Measurements from ENCODE around the gene METTL21C. TPM values are rescaled to one million over a fixed set of nuclear protein-coding genes. Genes with fewer than 3 reads are reported as not detected.

METTL21C gene
- polyA plus RNA-seq (2013, experiment 1 of 2), result not detected
- not detected for polyA plus RNA-seq (2013, experiment 2 of 2)

DNA sequence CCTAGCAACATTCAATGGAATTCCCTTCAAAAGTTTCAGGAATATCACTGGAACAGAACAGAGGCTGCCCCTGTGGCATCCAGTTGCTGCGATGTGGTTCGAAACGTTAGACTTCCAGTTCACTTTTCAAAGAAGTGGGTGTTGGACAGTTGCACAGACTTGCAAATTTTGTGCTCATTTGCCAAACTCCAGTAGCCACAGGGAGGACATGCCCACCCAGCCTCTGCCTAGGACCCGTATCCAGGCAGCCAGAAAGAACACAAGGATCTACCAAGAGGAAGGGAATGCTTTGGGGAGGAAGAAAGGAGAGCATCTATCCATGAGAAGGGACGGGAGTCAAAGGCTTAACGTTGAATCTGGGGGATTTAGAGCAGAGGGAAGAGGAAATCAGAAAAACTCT, at the start of gene METTL21C:
TSS of gene METTL21C (minus strand) at position 108 of the 400 bp plus-strand sequence. CDS start 546 bp downstream, outside the sequence.
- Histone ChIP-seq H3K4me1 (ENCODE audit: insufficient read depth, low read length) (peaks cover 12% of the 10 kb centered on the region), H3K4me3 (ENCODE audit: low read length) (no peak within 1 kb of the TSS), H3K9me3 (ENCODE audit: insufficient read depth, low read depth, low read length) (no peaks in the 10 kb centered on the region), H3K27me3 (ENCODE audit: insufficient read depth, low read length) (no peaks in the 10 kb centered on the region), H3K27ac (ENCODE audit: low read depth, low read length) (no peak within 1 kb of the TSS), H3K9ac (ENCODE audit: low read depth, low read length) (no peak within 1 kb of the TSS), H3K36me3 (ENCODE audit: insufficient read depth, low read length) (no peaks in the 10 kb centered on the region)
- WGBS, result 88% methylated on average over 6 of the region's 6 CpGs

DNA sequence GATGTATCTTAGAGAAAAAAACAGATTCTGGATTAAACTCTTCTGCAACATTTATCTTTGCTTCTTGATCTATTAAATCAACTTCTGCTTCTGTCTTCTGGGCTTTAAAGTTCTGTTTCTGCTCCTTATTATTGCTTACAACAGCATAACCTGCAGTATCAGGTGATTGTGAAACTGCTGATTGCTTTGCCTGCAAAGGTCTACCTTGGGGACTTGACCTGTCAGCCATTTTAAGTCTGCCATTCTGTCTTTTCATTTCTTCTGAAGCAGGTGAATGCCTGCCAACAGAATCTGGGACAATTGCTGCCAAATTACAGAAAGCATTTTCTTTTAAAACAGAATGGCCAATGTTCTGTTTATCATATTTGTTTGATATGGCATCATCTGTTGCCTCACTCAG, 47.7 kb upstream of the METTL21C start:
- Histone ChIP-seq H3K27ac (ENCODE audit: low read depth, low read length) (no peak overlapping the region), H3K9ac (ENCODE audit: low read depth, low read length) (no peak overlapping the region), H3K9me3 (ENCODE audit: insufficient read depth, low read depth, low read length) (no peaks in the 10 kb centered on the region), H3K4me3 (ENCODE audit: low read length) (no peak overlapping the region), H3K27me3 (ENCODE audit: insufficient read depth, low read length) (0 out of 2 replicates have a peak, but pooled peaks cover 4% of the 10 kb centered on the region), H3K36me3 (ENCODE audit: insufficient read depth, low read length) (no peaks in the 10 kb centered on the region), H3K4me1 (ENCODE audit: insufficient read depth, low read length) (no peaks in the 10 kb centered on the region)

DNA sequence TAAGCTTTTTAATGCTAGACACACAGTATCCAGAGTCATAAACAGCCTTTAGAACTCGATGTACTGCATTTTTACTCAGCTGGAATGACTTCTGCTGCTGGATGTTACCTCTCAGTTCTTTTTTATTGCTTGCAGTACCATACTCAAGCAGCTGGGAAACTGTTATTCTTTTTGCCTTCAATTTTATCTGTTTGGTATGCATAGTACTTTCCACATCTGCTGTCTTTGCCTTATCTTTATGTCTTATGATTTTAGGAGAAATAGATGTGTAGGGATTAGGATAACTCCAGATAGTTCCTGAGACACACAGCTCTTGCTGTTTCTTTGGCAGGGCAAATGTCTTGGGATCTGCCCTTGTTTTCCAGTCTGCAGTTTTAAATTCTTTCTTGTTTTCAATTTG, 47.3 kb upstream of the METTL21C start:
- H3K9ac ChIP-seq (ENCODE audit: low read depth, low read length), result no peak overlapping the region
- H3K4me1 ChIP-seq (ENCODE audit: insufficient read depth, low read length), result no peaks in the 10 kb centered on the region
- no peaks in the 10 kb centered on the region for H3K36me3 ChIP-seq (ENCODE audit: insufficient read depth, low read length)
- 46% methylated on average over 1 of the region's 1 CpG for WGBS
- 0 out of 2 replicates have a peak, but pooled peaks cover 6% of the 10 kb centered on the region for H3K27me3 ChIP-seq (ENCODE audit: insufficient read depth, low read length)
- H3K4me3 ChIP-seq (ENCODE audit: low read length), result no peak overlapping the region
- H3K27ac ChIP-seq (ENCODE audit: low read depth, low read length), result no peak overlapping the region
- no peaks in the 10 kb centered on the region for H3K9me3 ChIP-seq (ENCODE audit: insufficient read depth, low read depth, low read length)

DNA sequence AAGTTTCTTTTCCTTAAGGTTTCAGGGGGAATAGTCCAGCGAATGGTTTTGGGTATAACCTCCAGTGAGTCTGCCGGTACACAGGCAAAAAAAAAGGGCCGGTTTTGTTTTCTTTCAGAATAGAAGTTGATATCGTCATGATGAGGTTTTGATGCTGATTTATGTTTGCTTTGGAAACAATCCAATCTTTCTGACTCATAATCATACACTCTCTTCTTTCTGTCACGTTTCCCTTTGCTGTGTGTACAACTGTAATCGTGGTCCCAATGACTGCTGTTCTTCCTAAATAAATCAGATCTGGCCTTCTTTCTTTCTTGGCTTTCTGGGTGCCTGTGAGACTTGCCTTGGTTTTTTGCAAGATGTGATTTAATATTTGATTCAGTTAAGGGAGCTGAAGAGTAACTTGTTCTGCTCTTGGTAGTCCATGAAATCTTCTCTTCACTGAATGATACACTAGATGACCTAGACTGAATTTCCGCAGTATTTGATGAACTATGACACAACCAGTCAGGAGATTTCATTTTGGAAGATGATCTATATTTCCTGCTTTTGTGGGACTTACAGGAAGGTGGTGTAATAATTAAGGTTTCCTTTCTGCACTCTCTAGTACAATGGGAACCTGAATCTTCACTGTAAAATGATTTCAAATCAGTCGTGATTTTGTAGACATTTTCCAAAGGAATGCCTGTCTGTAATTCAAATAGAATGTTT, 34.9 kb upstream of the METTL21C start:
- H3K36me3 ChIP-seq (ENCODE audit: insufficient read depth, low read length), result no peaks in the 10 kb centered on the region
- H3K4me3 ChIP-seq (ENCODE audit: low read length), result no peak overlapping the region
- WGBS, result 92% methylated on average over 7 of the region's 8 CpGs
- no peaks in the 10 kb centered on the region for H3K4me1 ChIP-seq (ENCODE audit: insufficient read depth, low read length)
- H3K9ac ChIP-seq (ENCODE audit: low read depth, low read length), result no peak overlapping the region
- H3K27me3 ChIP-seq (ENCODE audit: insufficient read depth, low read length), result no peaks in the 10 kb centered on the region
- no peak overlapping the region for H3K27ac ChIP-seq (ENCODE audit: low read depth, low read length)
- no peaks in the 10 kb centered on the region for H3K9me3 ChIP-seq (ENCODE audit: insufficient read depth, low read depth, low read length)

DNA sequence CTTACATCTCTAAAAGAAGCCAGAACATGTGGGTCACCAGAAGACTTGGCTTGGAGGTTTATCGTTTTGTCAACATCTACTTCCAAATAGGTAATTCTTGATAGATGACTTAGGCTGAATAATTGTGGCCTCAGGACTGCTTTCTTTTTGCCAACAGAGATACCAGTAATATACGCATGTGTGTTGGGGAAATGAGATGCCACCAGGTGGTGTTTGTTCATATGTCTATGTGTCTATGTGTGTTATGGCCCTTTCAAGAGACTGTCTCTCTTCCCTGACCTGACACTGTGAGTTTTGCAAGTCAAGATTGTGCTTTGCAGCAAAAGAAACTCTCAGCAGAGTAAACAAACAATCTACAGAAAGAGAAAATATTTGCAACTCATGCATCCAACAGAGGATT, 31.6 kb upstream of the METTL21C start:
- no peak overlapping the region for H3K27ac ChIP-seq (ENCODE audit: low read depth, low read length)
- no peaks in the 10 kb centered on the region for H3K36me3 ChIP-seq (ENCODE audit: insufficient read depth, low read length)
- no peak overlapping the region for H3K4me3 ChIP-seq (ENCODE audit: low read length)
- H3K9ac ChIP-seq (ENCODE audit: low read depth, low read length), result no peak overlapping the region
- 96% methylated on average over 2 of the region's 2 CpGs for WGBS
- H3K9me3 ChIP-seq (ENCODE audit: insufficient read depth, low read depth, low read length), result no peaks in the 10 kb centered on the region
- no peaks in the 10 kb centered on the region for H3K4me1 ChIP-seq (ENCODE audit: insufficient read depth, low read length)
- no peaks in the 10 kb centered on the region for H3K27me3 ChIP-seq (ENCODE audit: insufficient read depth, low read length)

DNA sequence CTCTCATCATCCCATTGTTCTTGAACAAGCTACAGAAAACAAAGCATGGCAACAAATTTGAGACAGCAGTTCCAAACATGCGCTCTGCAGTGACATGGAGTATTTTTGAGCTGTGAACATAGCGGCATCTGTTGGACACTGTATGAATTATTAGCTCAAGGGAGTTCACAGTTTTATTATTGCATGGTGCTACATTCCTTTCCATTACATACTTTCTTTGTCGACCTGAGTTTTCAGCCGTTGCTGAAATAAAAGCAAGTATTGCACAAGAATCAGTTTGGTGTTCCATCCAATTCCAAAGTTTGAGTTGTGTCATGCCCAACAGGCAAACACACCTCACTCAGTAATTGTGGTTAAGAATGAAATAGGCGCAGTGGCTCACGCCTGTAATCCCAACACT, 30.1 kb upstream of the METTL21C start:
- H3K9me3 ChIP-seq (ENCODE audit: insufficient read depth, low read depth, low read length), result no peaks in the 10 kb centered on the region
- no peaks in the 10 kb centered on the region for H3K27me3 ChIP-seq (ENCODE audit: insufficient read depth, low read length)
- no peaks in the 10 kb centered on the region for H3K4me1 ChIP-seq (ENCODE audit: insufficient read depth, low read length)
- H3K27ac ChIP-seq (ENCODE audit: low read depth, low read length), result no peak overlapping the region
- WGBS, result 97% methylated on average over 6 of the region's 6 CpGs
- no peak overlapping the region for H3K9ac ChIP-seq (ENCODE audit: low read depth, low read length)
- H3K4me3 ChIP-seq (ENCODE audit: low read length), result no peak overlapping the region
- H3K36me3 ChIP-seq (ENCODE audit: insufficient read depth, low read length), result no peaks in the 10 kb centered on the region

DNA sequence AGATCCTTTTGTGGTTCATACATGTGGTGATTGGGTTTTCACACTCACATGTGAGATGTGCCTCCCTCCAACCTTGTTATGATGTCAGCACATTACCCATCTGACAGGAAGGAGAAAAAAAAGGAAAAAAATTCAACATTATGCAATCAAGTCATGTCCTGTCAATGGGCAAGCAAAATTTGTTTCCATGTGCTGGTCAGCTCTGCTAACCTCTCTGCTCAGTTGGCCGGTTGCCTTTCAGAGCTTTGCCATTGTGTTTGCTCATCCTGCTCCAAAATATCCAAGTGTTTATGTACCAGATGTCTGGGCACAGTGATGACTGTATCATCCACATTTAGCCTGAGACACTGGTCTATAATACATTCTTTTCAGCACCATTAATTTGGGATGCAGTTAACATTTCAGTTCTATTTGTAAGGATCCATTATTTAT, 27.0 kb upstream of the METTL21C start:
- Histone ChIP-seq H3K9ac (ENCODE audit: low read depth, low read length) (no peak overlapping the region), H3K36me3 (ENCODE audit: insufficient read depth, low read length) (no peaks in the 10 kb centered on the region), H3K27ac (ENCODE audit: low read depth, low read length) (no peak overlapping the region), H3K4me3 (ENCODE audit: low read length) (no peak overlapping the region), H3K9me3 (ENCODE audit: insufficient read depth, low read depth, low read length) (no peaks in the 10 kb centered on the region), H3K4me1 (ENCODE audit: insufficient read depth, low read length) (no peaks in the 10 kb centered on the region), H3K27me3 (ENCODE audit: insufficient read depth, low read length) (no peaks in the 10 kb centered on the region)
- WGBS, result 90% methylated on average over 1 of the region's 1 CpG

DNA sequence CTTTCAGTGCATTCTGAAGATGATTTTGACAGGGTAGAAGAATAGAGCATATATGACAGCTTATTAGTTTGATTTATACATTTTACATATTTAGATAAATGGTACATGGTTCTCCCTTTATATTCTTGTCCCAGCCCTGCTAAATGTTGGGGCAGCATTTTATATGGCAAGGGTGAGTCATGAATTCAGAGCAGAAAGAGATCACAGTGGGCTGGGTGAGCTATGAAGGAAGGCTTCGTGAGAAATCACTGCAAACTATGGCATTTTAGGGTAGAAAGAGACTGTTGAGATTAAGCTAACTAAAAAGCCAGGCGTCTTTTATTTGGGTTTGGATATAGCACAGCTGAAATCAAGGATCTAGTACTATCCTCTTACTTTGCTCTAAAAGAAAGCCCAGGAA, 23.9 kb upstream of the METTL21C start:
- Histone ChIP-seq H3K27me3 (ENCODE audit: insufficient read depth, low read length) (no peaks in the 10 kb centered on the region), H3K27ac (ENCODE audit: low read depth, low read length) (no peak overlapping the region), H3K9me3 (ENCODE audit: insufficient read depth, low read depth, low read length) (no peaks in the 10 kb centered on the region), H3K4me3 (ENCODE audit: low read length) (no peak overlapping the region), H3K9ac (ENCODE audit: low read depth, low read length) (no peak overlapping the region), H3K36me3 (ENCODE audit: insufficient read depth, low read length) (no peaks in the 10 kb centered on the region), H3K4me1 (ENCODE audit: insufficient read depth, low read length) (no peaks in the 10 kb centered on the region)
- WGBS, result 93% methylated on average over 2 of the region's 2 CpGs

DNA sequence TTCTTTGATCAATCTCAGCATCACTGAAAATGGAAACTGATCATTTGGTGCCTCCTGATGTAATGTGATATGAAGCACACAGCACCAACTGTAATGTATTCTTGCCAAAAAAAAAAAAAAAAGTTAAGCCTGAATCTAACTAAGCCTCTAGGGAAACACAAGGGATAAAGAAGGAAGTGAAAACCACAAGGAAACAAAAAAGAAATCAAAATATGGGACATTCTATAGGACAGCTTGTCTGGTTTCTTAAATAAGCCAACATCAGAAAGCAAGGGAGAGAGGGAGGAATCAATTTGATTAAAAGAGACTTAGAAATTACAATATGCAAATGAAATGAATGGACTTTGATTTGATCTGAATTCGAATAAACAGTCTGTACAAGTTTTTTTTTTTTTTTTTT, 20.6 kb upstream of the METTL21C start:
- Histone ChIP-seq H3K9ac (ENCODE audit: low read depth, low read length) (no peak overlapping the region), H3K27me3 (ENCODE audit: insufficient read depth, low read length) (no peaks in the 10 kb centered on the region), H3K9me3 (ENCODE audit: insufficient read depth, low read depth, low read length) (no peaks in the 10 kb centered on the region), H3K4me1 (ENCODE audit: insufficient read depth, low read length) (no peaks in the 10 kb centered on the region), H3K4me3 (ENCODE audit: low read length) (no peak overlapping the region), H3K36me3 (ENCODE audit: insufficient read depth, low read length) (no peaks in the 10 kb centered on the region), H3K27ac (ENCODE audit: low read depth, low read length) (no peak overlapping the region)
- WGBS, result 75% methylated on average over 1 of the region's 1 CpG

DNA sequence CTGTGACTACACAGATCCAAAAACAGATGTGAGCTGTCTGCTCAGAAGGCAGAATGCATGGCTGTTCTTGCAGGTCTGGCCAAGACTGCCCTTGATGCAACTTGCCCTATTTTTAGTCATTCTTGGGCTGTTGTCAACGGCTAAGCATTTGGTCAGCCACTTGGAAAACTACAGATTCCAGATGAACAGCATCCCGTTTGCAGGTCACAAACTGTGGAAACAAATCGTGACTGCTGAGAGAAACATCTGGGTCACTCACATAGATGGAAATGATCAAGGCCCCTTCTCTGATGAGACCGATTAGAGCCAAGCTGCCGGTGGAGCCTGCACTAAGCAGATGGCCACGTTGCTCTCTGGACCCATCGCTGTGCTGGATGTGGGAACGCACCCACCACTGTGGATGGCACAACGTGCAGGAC, 15.4 kb upstream of the METTL21C start:
- H3K27ac ChIP-seq (ENCODE audit: low read depth, low read length), result no peak overlapping the region
- no peak overlapping the region for H3K9ac ChIP-seq (ENCODE audit: low read depth, low read length)
- no peaks in the 10 kb centered on the region for H3K9me3 ChIP-seq (ENCODE audit: insufficient read depth, low read depth, low read length)
- no peaks in the 10 kb centered on the region for H3K36me3 ChIP-seq (ENCODE audit: insufficient read depth, low read length)
- no peak overlapping the region for H3K4me3 ChIP-seq (ENCODE audit: low read length)
- 95% methylated on average over 9 of the region's 9 CpGs for WGBS
- H3K27me3 ChIP-seq (ENCODE audit: insufficient read depth, low read length), result no peaks in the 10 kb centered on the region
- no peaks in the 10 kb centered on the region for H3K4me1 ChIP-seq (ENCODE audit: insufficient read depth, low read length)

DNA sequence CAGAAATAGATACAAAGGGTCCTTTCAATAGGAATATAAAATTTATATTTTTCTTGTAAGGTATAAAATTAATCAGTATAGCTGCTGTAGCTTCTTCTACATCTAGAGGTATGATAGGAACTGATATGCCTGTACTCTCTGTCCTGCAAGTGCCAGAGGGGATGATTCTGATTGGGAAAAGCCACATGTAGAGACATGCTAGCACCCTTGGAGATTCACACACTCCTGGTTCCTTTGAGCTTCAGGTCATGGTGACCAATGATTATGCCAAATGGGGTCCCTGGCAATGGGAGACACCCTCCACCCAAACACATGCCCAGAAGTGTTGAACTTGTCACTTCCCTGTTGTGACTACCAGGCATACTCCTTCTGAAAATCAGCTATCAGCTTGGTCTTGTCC, 14.7 kb upstream of the METTL21C start:
- Histone ChIP-seq H3K27ac (ENCODE audit: low read depth, low read length) (no peak overlapping the region), H3K27me3 (ENCODE audit: insufficient read depth, low read length) (no peaks in the 10 kb centered on the region), H3K4me3 (ENCODE audit: low read length) (no peak overlapping the region), H3K4me1 (ENCODE audit: insufficient read depth, low read length) (no peaks in the 10 kb centered on the region), H3K9ac (ENCODE audit: low read depth, low read length) (no peak overlapping the region), H3K9me3 (ENCODE audit: insufficient read depth, low read depth, low read length) (no peaks in the 10 kb centered on the region), H3K36me3 (ENCODE audit: insufficient read depth, low read length) (no peaks in the 10 kb centered on the region)

DNA sequence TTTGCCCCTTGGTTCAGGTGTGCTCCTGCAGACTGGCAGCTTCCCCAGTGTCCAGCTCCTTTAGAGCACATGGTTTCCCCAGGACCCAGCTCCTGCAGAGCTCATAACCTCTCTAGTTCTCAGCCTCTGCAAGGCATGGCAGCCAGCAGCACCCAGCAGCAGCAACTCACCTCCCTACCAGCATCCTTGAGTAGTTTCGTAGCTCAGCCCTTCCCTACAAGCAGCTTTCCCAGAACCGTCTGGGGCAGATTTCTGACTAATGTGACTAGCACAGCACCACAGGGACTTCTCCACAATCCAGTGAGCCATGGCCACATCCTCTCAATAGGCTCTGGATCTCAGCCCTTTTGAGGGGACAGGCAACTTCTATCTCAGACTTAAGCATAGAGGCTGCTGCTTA, 14.1 kb upstream of the METTL21C start:
- no peak overlapping the region for H3K4me3 ChIP-seq (ENCODE audit: low read length)
- H3K27ac ChIP-seq (ENCODE audit: low read depth, low read length), result no peak overlapping the region
- WGBS, result 87% methylated on average over 2 of the region's 2 CpGs
- no peaks in the 10 kb centered on the region for H3K4me1 ChIP-seq (ENCODE audit: insufficient read depth, low read length)
- no peaks in the 10 kb centered on the region for H3K9me3 ChIP-seq (ENCODE audit: insufficient read depth, low read depth, low read length)
- no peaks in the 10 kb centered on the region for H3K36me3 ChIP-seq (ENCODE audit: insufficient read depth, low read length)
- H3K9ac ChIP-seq (ENCODE audit: low read depth, low read length), result no peak overlapping the region
- no peaks in the 10 kb centered on the region for H3K27me3 ChIP-seq (ENCODE audit: insufficient read depth, low read length)
